NCI-H146 treated with DMSO at 0.1 percent for 48 hours (cell line): Measurements from ENCODE around the gene ANKRD22.

ENCODE experiments used
- DNase-seq: peaks from one replicate; lab custom pipeline; 2025; ENCODE audit not compliant: unreplicated experiment; lab: John Stamatoyannopoulos, UW

Gene ANKRD22

DNA sequence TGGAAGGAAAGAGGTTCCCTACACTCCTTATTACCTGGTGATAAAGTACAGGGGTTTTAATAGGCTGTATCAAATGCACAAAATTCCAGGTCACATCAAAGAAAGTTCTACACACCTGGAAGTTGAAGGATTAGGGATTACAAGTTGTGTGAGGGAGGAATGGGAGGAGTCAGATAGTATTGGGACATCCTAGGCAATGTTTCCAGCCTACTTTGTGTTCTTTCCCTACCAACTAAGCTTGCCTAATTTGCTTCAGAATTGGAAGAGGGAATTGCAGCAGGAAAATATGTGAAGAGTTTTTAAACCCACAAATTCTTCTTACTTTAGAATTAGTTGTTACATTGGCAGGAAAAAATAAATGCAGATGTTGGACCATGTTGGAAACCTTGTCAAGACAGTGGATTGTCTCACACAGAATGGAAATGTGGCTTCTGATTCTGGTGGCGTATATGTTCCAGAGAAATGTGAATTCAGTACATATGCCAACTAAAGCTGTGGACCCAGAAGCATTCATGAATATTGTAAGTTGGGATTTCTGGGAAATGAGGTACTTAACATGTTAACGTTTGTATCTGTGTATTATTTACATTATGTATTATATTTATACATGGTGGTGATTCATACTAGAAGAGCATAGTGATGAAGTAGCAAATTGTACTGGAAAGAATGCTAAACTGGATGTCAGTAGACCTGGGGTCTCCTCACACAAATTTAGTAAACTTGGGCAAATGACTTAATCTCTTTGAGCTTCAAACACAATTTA lies 48.9 kb downstream of the ANKRD22 start, which contains the start of gene LIPM:
Gene LIPM (plus strand): TSS at position 208 of the 763 bp plus-strand sequence. CDS start 167 bp downstream, at position 375.
- DNase-seq = no peak

GRCh38 chr10:88800152-88801125 lies 51.2 kb downstream of the ANKRD22 start:
- no peak for DNase-seq

DNA sequence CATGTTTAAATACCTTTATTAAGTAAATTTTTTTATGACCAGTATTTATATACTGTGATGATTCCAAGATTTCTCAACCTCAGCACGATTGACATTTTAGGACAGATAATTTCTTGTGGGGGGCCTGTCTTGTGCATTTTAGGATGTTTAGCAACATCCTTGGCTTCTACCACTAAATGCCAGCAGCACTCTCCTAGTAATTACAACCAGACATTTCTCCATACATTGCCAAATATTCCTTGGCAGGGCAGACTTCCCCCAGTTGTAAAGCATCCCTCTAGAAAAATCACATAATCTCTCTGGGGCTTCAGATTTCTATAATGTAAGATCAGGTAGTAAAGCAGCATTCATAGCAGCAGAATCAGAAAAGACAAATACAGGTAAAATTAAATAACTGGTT lies 56.9 kb downstream of the ANKRD22 start:
- no peak for DNase-seq

DNA sequence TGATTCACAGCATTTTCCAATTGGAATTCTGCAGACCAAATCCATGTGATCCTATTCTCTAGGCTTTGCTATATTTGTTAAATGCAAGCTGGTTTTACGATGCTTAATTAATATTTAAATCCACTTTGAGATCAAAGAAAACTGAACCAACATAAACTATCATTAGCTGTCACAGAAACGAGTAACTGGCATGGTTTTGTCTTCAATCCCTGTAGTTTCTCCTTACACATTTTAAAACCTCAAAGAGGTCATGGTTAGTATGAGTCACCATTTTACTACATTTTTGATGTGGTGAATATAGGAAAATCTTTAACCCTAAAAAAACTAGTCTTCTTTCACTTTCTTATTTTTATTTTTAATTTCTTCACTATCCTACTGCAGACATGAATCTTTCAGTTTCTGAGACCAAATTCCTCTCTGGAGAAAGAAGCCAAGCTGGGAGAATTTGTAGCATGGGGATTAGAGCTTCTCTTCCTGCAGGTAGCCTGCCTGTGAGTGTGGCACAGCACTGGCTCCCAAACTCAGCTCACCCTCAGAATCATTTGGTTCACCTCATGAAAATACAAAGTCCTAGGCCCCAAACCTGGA lies 57.8 kb downstream of the ANKRD22 start:
- DNase-seq = no peak

GRCh38 chr10:88792661-88793060 lies 59.0 kb downstream of the ANKRD22 start:
- DNase-seq = no peak

DNA sequence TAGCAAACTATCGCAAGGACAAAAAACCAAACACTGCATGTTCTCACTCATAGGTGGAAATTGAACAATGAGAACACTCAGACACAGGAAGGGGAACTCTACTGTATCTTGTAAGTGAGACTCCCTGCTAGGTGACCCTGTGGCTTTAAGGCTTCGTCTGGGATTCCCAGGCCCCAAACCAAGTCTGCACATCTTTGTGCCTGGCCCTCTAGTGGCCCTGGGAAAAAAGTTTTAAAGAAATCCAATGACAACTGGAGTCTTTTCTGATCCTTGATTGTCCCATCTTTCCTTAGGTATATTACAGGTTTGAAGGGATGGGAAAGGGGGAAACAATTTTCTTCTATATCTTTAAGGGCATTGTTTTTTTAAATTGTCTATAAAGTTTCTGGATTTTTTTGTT lies 59.7 kb downstream of the ANKRD22 start:
- DNase-seq = peak; percentile 21

- DNase-seq = no peak
Observed at GRCh38 chr10:88788924-88789323, 62.7 kb downstream of the ANKRD22 start.

DNA sequence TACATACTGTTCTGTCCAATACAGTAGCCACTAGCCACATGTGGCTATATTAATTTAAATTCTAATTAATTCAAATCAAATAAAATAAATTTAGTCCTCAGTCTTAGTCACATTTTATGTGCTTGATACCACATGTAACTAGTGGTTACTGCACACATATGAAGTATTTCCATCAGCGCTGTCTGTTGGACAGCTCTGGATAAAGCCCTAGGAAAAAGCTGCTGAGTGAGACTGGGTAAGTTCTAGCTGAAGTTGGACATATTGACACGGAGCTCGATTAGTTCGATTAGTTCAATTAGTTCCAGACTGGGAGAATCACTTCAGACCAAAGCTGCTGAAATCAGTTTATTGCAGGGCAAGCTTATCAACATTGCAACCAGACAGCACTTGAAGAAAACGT lies 64.2 kb downstream of the ANKRD22 start:
- DNase-seq = no peak

- DNase-seq = no peak
Observed at GRCh38 chr10:88786032-88786770, 65.4 kb downstream of the ANKRD22 start.

DNA sequence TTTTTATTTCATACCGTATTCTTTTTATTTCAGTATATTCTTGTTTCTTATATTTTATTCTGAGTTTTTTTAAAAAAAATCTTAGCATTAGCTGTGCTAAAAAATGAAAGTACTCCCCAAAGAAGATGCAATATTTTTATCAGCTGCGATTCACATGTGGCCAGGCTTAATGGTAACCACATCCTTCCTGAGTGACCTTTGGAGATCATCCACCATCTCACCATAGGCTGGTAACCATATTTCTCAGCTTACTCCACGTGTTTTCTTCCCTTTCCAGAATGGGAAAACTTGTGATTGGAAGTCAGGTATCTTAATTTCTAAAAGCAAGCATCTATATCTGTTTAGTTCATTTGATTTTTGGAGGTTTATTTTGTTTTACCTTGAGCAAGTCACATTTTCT lies 67.9 kb downstream of the ANKRD22 start:
- DNase-seq = no peak

GRCh38 chr10:88782222-88782621 lies 69.4 kb downstream of the ANKRD22 start:
- no peak for DNase-seq

GRCh38 chr10:88781206-88781605 lies 70.4 kb downstream of the ANKRD22 start:
- no peak for DNase-seq
